ENCODE results near the gene ZNHIT3.

ZNHIT3 gene

DNA sequence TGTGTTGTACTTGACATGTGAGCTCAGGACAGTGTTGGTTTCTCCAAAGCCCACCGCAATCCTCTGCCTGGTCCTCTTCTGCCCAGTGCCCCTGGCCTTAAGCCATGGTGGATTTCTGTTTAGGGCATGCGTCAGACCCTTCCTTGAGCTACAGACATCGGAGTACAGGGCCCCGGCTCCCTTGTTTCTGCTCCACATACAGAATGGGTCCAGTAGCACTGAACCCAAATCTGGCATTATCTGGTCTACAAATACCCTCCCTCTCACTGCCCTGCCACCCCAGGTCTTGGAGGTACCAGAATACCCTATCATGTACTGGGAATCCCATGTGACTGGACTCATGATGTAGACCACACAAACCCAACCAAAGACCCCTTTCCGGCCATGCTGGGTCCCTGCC lies 27.4 kb upstream of the ZNHIT3 start:
- no peaks in the 10 kb centered on the region; the same call in 1 of the 2 replicates for H3K27me3 ChIP-seq (ENCODE audit: insufficient read depth, low read depth)
- H3K9ac ChIP-seq = no peak overlapping the region
- H3K27ac ChIP-seq = no peak overlapping the region
- no peaks in the 10 kb centered on the region for H3K4me1 ChIP-seq (ENCODE audit: low read depth, poor library complexity, severe bottlenecking)
- H2AFZ ChIP-seq (ENCODE audit: low read depth) = no peak overlapping the region
- TF ChIP-seq, protein P1, sequence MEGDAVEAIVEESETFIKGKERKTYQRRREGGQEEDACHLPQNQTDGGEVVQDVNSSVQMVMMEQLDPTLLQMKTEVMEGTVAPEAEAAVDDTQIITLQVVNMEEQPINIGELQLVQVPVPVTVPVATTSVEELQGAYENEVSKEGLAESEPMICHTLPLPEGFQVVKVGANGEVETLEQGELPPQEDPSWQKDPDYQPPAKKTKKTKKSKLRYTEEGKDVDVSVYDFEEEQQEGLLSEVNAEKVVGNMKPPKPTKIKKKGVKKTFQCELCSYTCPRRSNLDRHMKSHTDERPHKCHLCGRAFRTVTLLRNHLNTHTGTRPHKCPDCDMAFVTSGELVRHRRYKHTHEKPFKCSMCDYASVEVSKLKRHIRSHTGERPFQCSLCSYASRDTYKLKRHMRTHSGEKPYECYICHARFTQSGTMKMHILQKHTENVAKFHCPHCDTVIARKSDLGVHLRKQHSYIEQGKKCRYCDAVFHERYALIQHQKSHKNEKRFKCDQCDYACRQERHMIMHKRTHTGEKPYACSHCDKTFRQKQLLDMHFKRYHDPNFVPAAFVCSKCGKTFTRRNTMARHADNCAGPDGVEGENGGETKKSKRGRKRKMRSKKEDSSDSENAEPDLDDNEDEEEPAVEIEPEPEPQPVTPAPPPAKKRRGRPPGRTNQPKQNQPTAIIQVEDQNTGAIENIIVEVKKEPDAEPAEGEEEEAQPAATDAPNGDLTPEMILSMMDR (conservative IDR thresholded peaks at IDR 0.05; ENCODE audit: low read depth, low read length) = no peak
- H3K79me2 ChIP-seq (ENCODE audit: insufficient read depth, low read depth) = no peaks in the 10 kb centered on the region
- H3K36me3 ChIP-seq (ENCODE audit: insufficient read depth) = no peaks in the 10 kb centered on the region
- H4K20me1 ChIP-seq (ENCODE audit: insufficient read depth) = no peaks in the 10 kb centered on the region
- no peak overlapping the region for H3K4me3 ChIP-seq (IDR thresholded peaks at IDR 0.05; ENCODE audit: insufficient read depth, low read depth, low read length)
- no peak overlapping the region for H3K4me2 ChIP-seq

GRCh38 chr17:36459601-36460000 lies 26.9 kb upstream of the ZNHIT3 start:
- Histone ChIP-seq H4K20me1 (ENCODE audit: insufficient read depth) (no peaks in the 10 kb centered on the region), H3K79me2 (ENCODE audit: insufficient read depth, low read depth) (no peaks in the 10 kb centered on the region), H3K36me3 (ENCODE audit: insufficient read depth) (no peaks in the 10 kb centered on the region), H3K4me3 (IDR thresholded peaks at IDR 0.05; ENCODE audit: insufficient read depth, low read depth, low read length) (no peak overlapping the region), H3K27me3 (ENCODE audit: insufficient read depth, low read depth) (no peaks in the 10 kb centered on the region; the same call in 1 of the 2 replicates), H3K4me2 (no peak overlapping the region), H3K27ac (no peak overlapping the region), H3K4me1 (ENCODE audit: low read depth, poor library complexity, severe bottlenecking) (no peaks in the 10 kb centered on the region), H3K9ac (no peak overlapping the region), H2AFZ (ENCODE audit: low read depth) (no peak overlapping the region)
- TF ChIP-seq, protein P1 (conservative IDR thresholded peaks at IDR 0.05; ENCODE audit: low read depth, low read length) = no peak

DNA sequence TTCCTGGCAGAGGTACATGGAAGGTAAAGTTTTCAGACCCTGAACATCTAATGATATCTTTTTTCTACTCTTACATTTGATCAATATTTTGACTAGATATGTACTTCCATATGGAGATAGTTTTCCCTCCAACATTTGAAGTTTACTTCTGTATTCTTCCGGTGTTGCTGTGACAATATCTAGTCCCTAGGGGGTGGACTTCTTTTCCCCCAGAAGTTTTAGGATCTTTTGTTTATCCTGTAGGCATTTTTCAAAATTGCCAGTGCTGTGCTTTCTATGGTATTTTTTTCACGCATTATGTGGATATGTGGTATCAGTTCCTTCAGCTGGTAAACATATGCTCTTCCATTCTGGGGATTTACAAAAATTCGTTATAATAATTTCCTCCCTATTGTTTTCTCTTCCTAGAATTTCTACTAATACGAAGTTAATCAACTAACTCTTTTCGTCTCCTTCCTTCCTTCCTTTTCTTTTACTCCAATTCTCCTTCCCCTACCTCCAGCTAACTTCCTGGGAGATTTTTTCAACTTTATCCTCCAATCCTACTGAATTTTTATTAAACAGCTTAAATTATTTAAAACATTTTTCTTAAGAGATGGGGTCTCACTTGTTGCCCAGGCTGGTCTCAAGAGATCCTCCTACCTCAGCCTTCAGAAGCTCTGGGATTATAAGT lies 26.1 kb upstream of the ZNHIT3 start:
- no peak overlapping the region for H3K4me2 ChIP-seq
- no peaks in the 10 kb centered on the region; the same call in 1 of the 2 replicates for H3K27me3 ChIP-seq (ENCODE audit: insufficient read depth, low read depth)
- H3K4me3 ChIP-seq (IDR thresholded peaks at IDR 0.05; ENCODE audit: insufficient read depth, low read depth, low read length) = no peak overlapping the region
- no peak overlapping the region for H2AFZ ChIP-seq (ENCODE audit: low read depth)
- no peak overlapping the region for H3K9ac ChIP-seq
- H4K20me1 ChIP-seq (ENCODE audit: insufficient read depth) = no peaks in the 10 kb centered on the region
- TF ChIP-seq, protein P1 (conservative IDR thresholded peaks at IDR 0.05; ENCODE audit: low read depth, low read length) = no peak
- H3K36me3 ChIP-seq (ENCODE audit: insufficient read depth) = no peaks in the 10 kb centered on the region
- no peak overlapping the region for H3K27ac ChIP-seq
- H3K79me2 ChIP-seq (ENCODE audit: insufficient read depth, low read depth) = no peaks in the 10 kb centered on the region
- H3K4me1 ChIP-seq (ENCODE audit: low read depth, poor library complexity, severe bottlenecking) = no peaks in the 10 kb centered on the region

- H4K20me1 ChIP-seq (ENCODE audit: insufficient read depth) = no peaks in the 10 kb centered on the region
- no peak overlapping the region for H3K4me2 ChIP-seq
- no peaks in the 10 kb centered on the region for H3K36me3 ChIP-seq (ENCODE audit: insufficient read depth)
- TF ChIP-seq, protein P1 (conservative IDR thresholded peaks at IDR 0.05; ENCODE audit: low read depth, low read length) = no peak
- no peaks in the 10 kb centered on the region for H3K79me2 ChIP-seq (ENCODE audit: insufficient read depth, low read depth)
- H3K27me3 ChIP-seq (ENCODE audit: insufficient read depth, low read depth) = no peaks in the 10 kb centered on the region; the same call in 1 of the 2 replicates
- no peak overlapping the region for H3K27ac ChIP-seq
- H3K4me1 ChIP-seq (ENCODE audit: low read depth, poor library complexity, severe bottlenecking) = no peaks in the 10 kb centered on the region
- no peak overlapping the region for H2AFZ ChIP-seq (ENCODE audit: low read depth)
- H3K9ac ChIP-seq = no peak overlapping the region
- no peak overlapping the region for H3K4me3 ChIP-seq (IDR thresholded peaks at IDR 0.05; ENCODE audit: insufficient read depth, low read depth, low read length)
Measured at GRCh38 chr17:36461330-36462110, 25.0 kb upstream of the ZNHIT3 start.
